ENCODE data around the gene GNAI2.
"Not testable (repeated sequence)": the region's sequence is repeated elsewhere in the genome, so short reads cannot be mapped to it uniquely, and the experiment has no call there.

The GNAI2 gene

GRCh38 chr3:50269977-50270413 is 34.0 kb downstream of the GNAI2 start:
- no peak overlapping the region for H3K4me3 ChIP-seq (ENCODE audit: control insufficient read depth, low read depth, low read length)
- no peak for DNase-seq (ENCODE audit: low read depth)
- TF ChIP-seq CTCF (IDR thresholded peaks at IDR 0.05; ENCODE audit: control insufficient read depth, insufficient read depth, low read depth, low read length, missing control alignments), result no peak

DNA sequence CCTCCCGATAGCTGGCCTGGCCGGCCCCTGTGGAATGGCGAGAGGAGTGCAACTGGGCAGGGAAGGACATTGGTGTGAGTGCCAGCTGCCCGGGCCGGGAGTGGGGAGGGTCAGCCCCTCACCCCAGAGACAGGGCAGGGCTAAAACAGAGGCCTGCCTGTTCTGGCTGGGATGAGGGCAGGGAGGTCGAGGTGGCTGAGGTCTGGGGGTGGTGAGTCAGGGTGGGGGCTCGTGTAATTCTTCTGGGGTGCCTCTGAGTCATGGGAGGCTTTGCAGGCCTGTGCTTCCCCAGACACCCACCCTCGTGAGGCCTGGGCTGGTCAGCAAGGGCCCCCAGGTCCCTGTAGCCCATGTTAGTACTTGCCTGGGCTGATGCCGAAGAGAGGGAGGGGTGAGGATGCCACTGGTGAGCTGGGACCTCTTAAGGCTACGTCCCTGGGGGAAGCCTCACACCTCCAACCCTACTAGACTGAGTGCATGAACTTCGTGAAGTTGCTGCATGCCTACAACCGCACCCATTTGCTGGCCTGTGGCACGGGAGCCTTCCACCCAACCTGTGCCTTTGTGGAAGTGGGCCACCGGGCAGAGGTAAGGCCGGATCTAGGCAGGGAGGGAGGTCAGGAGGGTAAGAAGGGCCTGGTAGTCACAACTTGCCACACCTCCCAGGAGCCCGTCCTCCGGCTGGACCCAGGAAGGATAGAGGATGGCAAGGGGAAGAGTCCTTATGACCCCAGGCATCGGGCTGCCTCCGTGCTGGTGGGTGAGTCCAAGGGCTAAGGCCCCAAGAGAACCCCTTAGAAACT is 34.6 kb downstream of the GNAI2 start:
- no peak for DNase-seq (ENCODE audit: low read depth)
- TF ChIP-seq CTCF (IDR thresholded peaks at IDR 0.05; ENCODE audit: control insufficient read depth, insufficient read depth, low read depth, low read length, missing control alignments), result no peak
- no peak overlapping the region for H3K4me3 ChIP-seq (ENCODE audit: control insufficient read depth, low read depth, low read length)

DNA sequence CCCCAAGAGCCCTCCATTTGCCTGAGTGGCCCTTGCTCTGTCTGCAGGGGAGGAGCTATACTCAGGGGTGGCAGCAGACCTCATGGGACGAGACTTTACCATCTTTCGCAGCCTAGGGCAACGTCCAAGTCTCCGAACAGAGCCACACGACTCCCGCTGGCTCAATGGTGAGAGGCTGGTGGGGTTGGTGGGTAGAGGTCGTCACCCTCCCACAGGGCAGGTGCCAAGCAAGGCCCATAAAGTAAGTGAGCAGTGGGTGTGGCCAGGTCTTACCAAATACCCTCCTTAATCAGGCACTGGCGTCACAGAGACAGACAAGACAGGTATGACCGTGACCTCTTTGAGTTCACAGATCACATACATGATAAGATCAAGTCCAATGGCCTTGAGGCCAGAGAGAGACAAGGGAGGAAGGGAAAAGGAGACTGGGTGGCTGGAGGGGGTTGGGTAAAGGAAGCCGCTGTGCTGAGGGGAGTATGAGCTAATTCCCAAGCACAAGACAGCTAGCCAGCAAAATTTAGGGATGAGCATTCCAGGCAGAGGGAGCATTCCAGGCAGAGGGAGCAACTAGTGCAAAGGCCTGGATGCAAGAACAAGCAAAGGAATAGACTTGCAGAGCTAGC is 35.4 kb downstream of the GNAI2 start:
- H3K4me3 ChIP-seq (ENCODE audit: control insufficient read depth, low read depth, low read length), result no peak overlapping the region
- DNase-seq (ENCODE audit: low read depth), result no peak
- TF ChIP-seq CTCF (IDR thresholded peaks at IDR 0.05; ENCODE audit: control insufficient read depth, insufficient read depth, low read depth, low read length, missing control alignments), result no peak

- DNase-seq (ENCODE audit: low read depth); H3K4me3 ChIP-seq (ENCODE audit: control insufficient read depth, low read depth, low read length): not testable (repeated sequence)
Measured at GRCh38 chr3:50272538-50272910, 36.5 kb downstream of the GNAI2 start.

- peak; percentile 94 for TF ChIP-seq CTCF (IDR thresholded peaks at IDR 0.05; ENCODE audit: control insufficient read depth, insufficient read depth, low read depth, low read length, missing control alignments)
- no peak for DNase-seq (ENCODE audit: low read depth)
- H3K4me3 ChIP-seq (ENCODE audit: control insufficient read depth, low read depth, low read length), result no peak overlapping the region; the same call in 1 of the 2 replicates
Measured at GRCh38 chr3:50272911-50273688, 37.1 kb downstream of the GNAI2 start.

GRCh38 chr3:50273689-50274065 is 37.7 kb downstream of the GNAI2 start:
- DNase-seq (ENCODE audit: low read depth), result no peak
- H3K4me3 ChIP-seq (ENCODE audit: control insufficient read depth, low read depth, low read length), result no peak overlapping the region
- no peak for TF ChIP-seq CTCF (IDR thresholded peaks at IDR 0.05; ENCODE audit: control insufficient read depth, insufficient read depth, low read depth, low read length, missing control alignments)
